HCT116 (cell line): ENCODE measurements around the gene FCN1. TPM values are rescaled to one million over a fixed set of nuclear protein-coding genes. Genes with fewer than 3 reads are reported as not detected.

Experiments used
- ATAC-seq: fragments of 200-7000 bp; cut with Tn5 transposase; 2 replicates; pipeline ENCODE4 v1.9.1; 2020; ENCODE audit warnings: mild to moderate bottlenecking, moderate library complexity
- BruUV-seq: library from RNA; stranded (reverse); fragments of 400-500 nt; replicated peaks from 2 replicates; lab custom pipeline; 2021; lab: Mats Ljungman, UMichigan
- CTCF ChIA-PET: fragments of 300-600 bp; sonication (Branson Sonifier 250); formaldehyde crosslinking; loops from one replicate; lab custom pipeline; 2021; ENCODE audit warnings: antibody characterized with exemption; lab: Charles Lee
- POLR2A ChIA-PET: fragments of 300-600, 350-600 bp; sonication (Branson Sonifier 250); formaldehyde crosslinking; loops from one replicate; lab custom pipeline; 2021; ENCODE audit warnings: antibody characterized with exemption; lab: Charles Lee
- RAD21 ChIA-PET, 2 experiments: fragments of 300-600 bp; sonication (Branson Sonifier 250); formaldehyde crosslinking; loops; one replicate each; lab custom pipeline; 2023; ENCODE audit warnings: low total read pairs in 2 of 2; ENCODE audit not compliant: uncharacterized antibody in 2 of 2, unreplicated experiment in 2 of 2, low non-redundant PET in 1 of 2; lab: Charles Lee
- DNase-seq: peaks from one replicate; pipeline ENCODE4 v3.0.0-alpha.2; 2010; ENCODE audit warnings: low read depth, low spot score
- H2AFZ ChIP-seq: fragments of 200-600 bp; shearing (Covaris generic), sonication (generic); 2 replicates; pipeline ENCODE4 v1.6.1; 2017; ENCODE audit warnings: low read depth, mixed run types, mixed read lengths, antibody characterized with exemption, low read length; ENCODE audit not compliant: poor library complexity, severe bottlenecking
- H3K27ac ChIP-seq: 2 replicates; pipeline ENCODE4 v1.5.1; 2012; ENCODE audit warnings: low read depth, low read length
- H3K27me3 ChIP-seq: fragments of 200-600 bp; sonication (generic); 2 replicates; pipeline ENCODE4 v1.6.1; 2016; ENCODE audit warnings: mixed run types, low read length, mixed read lengths; ENCODE audit not compliant: insufficient read depth
- H3K36me3 ChIP-seq, 2 experiments: fragments of 200-500 bp in 1 of 2; fragments of 200-600 bp in 1 of 2; sonication (Bioruptor generic) in 1 of 2; sonication (generic) in 1 of 2; 2 replicates each; pipeline versions ENCODE4 v1.5.1 to v1.6.1; 2014 to 2016; ENCODE audit warnings: low read length in 2 of 2, inconsistent platforms in 1 of 2, mixed read lengths in 1 of 2, mixed run types in 1 of 2; ENCODE audit not compliant: insufficient read depth in 2 of 2, control insufficient read depth in 1 of 2
- H3K4me1 ChIP-seq, 2 experiments: fragments of 200-600 bp in 1 of 2; sonication (generic) in 1 of 2; 2 replicates each; pipeline versions ENCODE4 v1.5.1 to v1.6.1; 2012 to 2017; ENCODE audit warnings: low read length in 2 of 2, inconsistent platforms in 1 of 2, mild to moderate bottlenecking in 1 of 2, mixed read lengths in 1 of 2, mixed run types in 1 of 2, moderate library complexity in 1 of 2; ENCODE audit not compliant: insufficient read depth in 2 of 2, control insufficient read depth in 1 of 2
- H3K4me2 ChIP-seq: fragments of 200-600 bp; sonication (generic); 2 replicates; pipeline ENCODE4 v1.6.1; 2017; ENCODE audit warnings: mixed run types, low read length, mixed read lengths
- H3K4me3 ChIP-seq, 2 experiments: fragments of 200-600 bp in 1 of 2; sonication (generic) in 1 of 2; replicated peaks in 1 of 2; 2 replicates each; pipeline ENCODE4 v1.5.1; 2011 to 2016; ENCODE audit warnings: low read length in 2 of 2, control low read depth in 1 of 2, low read depth in 1 of 2, mild to moderate bottlenecking in 1 of 2, mixed read lengths in 1 of 2, mixed run types in 1 of 2
- H3K79me2 ChIP-seq: fragments of 200-600 bp; sonication (generic); 2 replicates; pipeline ENCODE4 v1.6.1; 2017; ENCODE audit warnings: mild to moderate bottlenecking, mixed run types, low read length, moderate library complexity, mixed read lengths; ENCODE audit not compliant: insufficient read depth
- H3K9ac ChIP-seq: fragments of 200-600 bp; sonication (generic); 2 replicates; pipeline ENCODE4 v1.6.1; 2016; ENCODE audit warnings: low read length, mixed read lengths
- H3K9me2 ChIP-seq: fragments of 200-600 bp; sonication (generic), shearing (Covaris generic); 2 replicates; pipeline ENCODE4 v1.6.1; 2017; ENCODE audit warnings: mixed run types, mild to moderate bottlenecking, moderate library complexity; ENCODE audit not compliant: insufficient read depth
- H3K9me3 ChIP-seq, 2 experiments: fragments of 200-500 bp in 1 of 2; fragments of 200-600 bp in 1 of 2; sonication (Bioruptor generic) in 1 of 2; sonication (generic) in 1 of 2; 2 replicates each; pipeline ENCODE4 v1.6.1; 2014 to 2017; ENCODE audit warnings: low read length in 2 of 2, mixed read lengths in 2 of 2, inconsistent platforms in 1 of 2, low read depth in 1 of 2, mild to moderate bottlenecking in 1 of 2, mixed run types in 1 of 2, moderate library complexity in 1 of 2; ENCODE audit not compliant: control insufficient read depth in 1 of 2, insufficient read depth in 1 of 2
- H4K20me1 ChIP-seq: fragments of 200-600 bp; sonication (generic), shearing (Covaris generic); 2 replicates; pipeline ENCODE4 v1.6.1; 2017; ENCODE audit warnings: mixed run types, mild to moderate bottlenecking, moderate library complexity; ENCODE audit not compliant: insufficient read depth
- ATF3 ChIP-seq: IDR thresholded peaks from 2 replicates; pipeline ENCODE4 v1.6.1; 2012
- CBX3 ChIP-seq: IDR thresholded peaks from 2 replicates; pipeline ENCODE4 v1.6.1; 2012; ENCODE audit warnings: low read depth
- CTCF ChIP-seq, 3 experiments: fragments of 200-600 bp in 1 of 3; sonication (generic) in 1 of 3; IDR thresholded peaks in 2 of 3; conservative IDR thresholded peaks in 1 of 3; 2 replicates each; pipeline ENCODE4 v1.5.1; 2012 to 2017; ENCODE audit warnings: low read depth in 2 of 3, low read length in 2 of 3, antibody characterized with exemption in 1 of 3, borderline replicate concordance in 1 of 3, control low read depth in 1 of 3, mild to moderate bottlenecking in 1 of 3, mixed read lengths in 1 of 3, mixed run types in 1 of 3, moderate library complexity in 1 of 3; ENCODE audit not compliant: insufficient read depth in 1 of 3
- ELF1 ChIP-seq: IDR thresholded peaks from 2 replicates; pipeline ENCODE4 v1.6.1; 2012; ENCODE audit warnings: low read depth, borderline replicate concordance
- FOSL1 ChIP-seq: IDR thresholded peaks from 2 replicates; pipeline ENCODE4 v1.6.1; 2012; ENCODE audit warnings: low read depth
- MAX ChIP-seq: IDR thresholded peaks from 2 replicates; pipeline ENCODE4 v1.6.1; 2012
- POLR2AphosphoS5 ChIP-seq: IDR thresholded peaks from 2 replicates; pipeline ENCODE4 v1.6.1; 2011; ENCODE audit warnings: mild to moderate bottlenecking, low read depth, low read length, moderate library complexity
- RAD21 ChIP-seq: IDR thresholded peaks from 2 replicates; pipeline ENCODE4 v1.6.1; 2012; ENCODE audit warnings: low read depth, mild to moderate bottlenecking
- REST ChIP-seq: IDR thresholded peaks from 2 replicates; pipeline ENCODE4 v1.6.1; 2012; ENCODE audit warnings: low read depth
- SIN3A ChIP-seq: IDR thresholded peaks from 2 replicates; pipeline ENCODE4 v1.6.1; 2012; ENCODE audit warnings: low read depth
- SP1 ChIP-seq: IDR thresholded peaks from 2 replicates; pipeline ENCODE4 v1.6.1; 2012; ENCODE audit warnings: low read depth
- SRF ChIP-seq: IDR thresholded peaks from 2 replicates; pipeline ENCODE4 v1.6.1; 2012; ENCODE audit warnings: low read depth
- YY1 ChIP-seq: IDR thresholded peaks from 2 replicates; pipeline ENCODE4 v1.6.1; 2011; ENCODE audit warnings: low read length, low read depth, moderate library complexity, mild to moderate bottlenecking; ENCODE audit not compliant: insufficient replicate concordance; ENCODE audit errors: extremely low read depth
- intact Hi-C: fragments of 100-400 bp; cut with micrococcal nuclease; formaldehyde crosslinking; loops from 2 replicates; pipeline ENCODE4 v1.10.0; 2022
- total RNA-seq: library from RNA; stranded (reverse); gene quantifications from one replicate; pipeline ENCODE4 v1.2.1, GENCODE V29; 2021; ENCODE audit not compliant: unreplicated experiment

Gene FCN1
- total RNA-seq, 1 experiment from 2014 or later: not detected

GRCh38 chr9:134939836-134940235 lies 22.1 kb upstream of the FCN1 start:
- intact Hi-C loops: no loop called here

More at GRCh38 chr9:134939836-134940235, 22.1 kb upstream of the FCN1 start:
- no peak overlapping the region for H2AFZ ChIP-seq
- H3K36me3 ChIP-seq: no peaks in the 10 kb centered on the region
- CTCF ChIA-PET: no interaction called here
- H3K9me3 ChIP-seq: no peaks in the 10 kb centered on the region
- no peak for ATAC-seq
- POLR2A ChIA-PET: no interaction called here
- no peaks in the 10 kb centered on the region for H3K9me2 ChIP-seq
- H3K9ac ChIP-seq: no peak overlapping the region
- peaks cover 7% of the 10 kb centered on the region; the same call in 1 of the 2 replicates for H3K27me3 ChIP-seq
- no peaks in the 10 kb centered on the region for H3K79me2 ChIP-seq
- no peak overlapping the region for H3K4me3 ChIP-seq
- no peaks in the 10 kb centered on the region for H4K20me1 ChIP-seq
- H3K4me2 ChIP-seq: no peak overlapping the region
- RAD21 ChIA-PET: no interaction called here
- H3K4me1 ChIP-seq: no peaks in the 10 kb centered on the region
- BruUV-seq: no TSS peak
- no peak for DNase-seq
- H3K27ac ChIP-seq: no peak overlapping the region
- no peak for TF ChIP-seq MAX
- TF ChIP-seq SIN3A: no peak
- TF ChIP-seq CTCF (IDR thresholded peaks at IDR 0.05 in 2 of 3, conservative IDR thresholded peaks at IDR 0.05 in 1 of 3; ENCODE audit: borderline replicate concordance in 1 of 3, insufficient read depth in 1 of 3, low read depth in 2 of 3, low read length in 2 of 3): no peak
- TF ChIP-seq FOSL1: no peak
- no peak for TF ChIP-seq YY1
- no peak for TF ChIP-seq ATF3
- TF ChIP-seq REST: no peak
- TF ChIP-seq RAD21: no peak
- TF ChIP-seq ELF1: no peak
- TF ChIP-seq SP1: no peak
- TF ChIP-seq POLR2AphosphoS5: no peak
- no peak for TF ChIP-seq CBX3
- TF ChIP-seq SRF: no peak
